Activated CD4-positive, alpha-beta memory T cell treated with anti-CD3 and anti-CD28 coated beads, Interleukin-2, amount 10 ng/mL, durations not matched to agents 7 days and 5 days (primary cell): ENCODE measurements around the gene NDUFV2. TPM values are rescaled to one million over a fixed set of nuclear protein-coding genes. Genes with fewer than 3 reads are reported as not detected.
"Not testable (repeated sequence)": the region's sequence is repeated elsewhere in the genome, so short reads cannot be mapped to it uniquely, and the experiment has no call there.

Source experiments
- CTCF ChIA-PET: fragments of 350-600 bp; sonication (Branson Sonifier 250); formaldehyde crosslinking; loops from one replicate; lab custom pipeline; 2021; ENCODE audit warnings: antibody characterized with exemption, inconsistent platforms; lab: Charles Lee
- POLR2A ChIA-PET: fragments of 350-600 bp; sonication (Branson Sonifier 250); formaldehyde crosslinking; loops from one replicate; lab custom pipeline; 2021; ENCODE audit warnings: antibody characterized with exemption; lab: Charles Lee
- DNase-seq: peaks from one replicate; pipeline ENCODE4 v3.0.0-alpha.2; 2020
- H3K27ac Mint-ChIP-seq: one replicate; pipeline ENCODE4 v1.8.0; 2021; ENCODE audit warnings: mild to moderate bottlenecking, mixed read lengths
- H3K27me3 Mint-ChIP-seq: one replicate; pipeline ENCODE4 v1.8.0; 2021; ENCODE audit warnings: mixed read lengths
- H3K36me3 Mint-ChIP-seq: one replicate; pipeline ENCODE4 v1.8.0; 2021; ENCODE audit warnings: low read depth, mixed read lengths
- H3K4me1 Mint-ChIP-seq: one replicate; pipeline ENCODE4 v1.8.0; 2021; ENCODE audit warnings: mixed read lengths
- H3K4me3 Mint-ChIP-seq: one replicate; pipeline ENCODE4 v1.8.0; 2021; ENCODE audit warnings: mild to moderate bottlenecking, mixed read lengths
- H3K9me3 Mint-ChIP-seq: one replicate; pipeline ENCODE4 v1.8.0; 2021; ENCODE audit warnings: mixed read lengths
- total RNA-seq, 2 experiments: library from RNA; stranded (reverse); gene quantifications; one replicate each; pipeline ENCODE4 v1.2.3, GENCODE V29; 2021

The NDUFV2 gene
- total RNA-seq, 2 experiments from 2014 or later = 288 to 295 TPM

DNA sequence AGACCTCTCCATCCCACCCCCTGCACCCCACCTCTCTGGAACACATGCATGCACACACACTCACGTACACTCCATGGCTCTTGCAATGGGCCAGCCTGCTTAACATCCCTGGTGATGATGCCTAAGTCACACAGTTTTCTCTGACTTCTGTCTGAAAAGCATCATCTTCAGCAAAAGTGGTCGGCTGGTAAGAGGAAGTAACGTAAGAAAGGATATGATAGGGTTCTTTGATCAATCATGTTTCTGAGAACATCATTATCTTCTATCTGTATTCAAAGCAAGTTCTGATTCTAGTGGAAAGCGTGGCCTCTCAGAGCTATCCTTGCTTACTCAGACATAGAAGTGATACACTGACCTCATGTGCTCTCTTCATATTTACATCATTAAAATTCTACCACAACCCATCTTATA, 11.4 kb upstream of the NDUFV2 start:
- ChIA-PET CTCF (interaction anchor here (0.9 to 2.9 kb wide), 4 partner anchors 8 to 53 kb away, joined by 3 to 15 read pairs (median 6); partner anchors contain the start of gene NDUFV2), POLR2A (interaction anchor here (1.2 to 27.5 kb wide), 8 partner anchors 6 to 823 kb away, joined by 3 to 1351 read pairs (median 246); partner anchors contain the start of genes ANKRD12, NDUFV2 and VAPA)
- Mint-ChIP-seq H3K36me3 (peaks cover 49% of the 10 kb centered on the region), H3K4me3 (peak overlapping the region; percentile 90), H3K4me1 (peaks cover 94% of the 10 kb centered on the region), H3K9me3 (peaks cover 4% of the 10 kb centered on the region), H3K27me3 (no peaks in the 10 kb centered on the region), H3K27ac (peak overlapping the region; percentile 98)
- peak; percentile 59 for DNase-seq

DNA sequence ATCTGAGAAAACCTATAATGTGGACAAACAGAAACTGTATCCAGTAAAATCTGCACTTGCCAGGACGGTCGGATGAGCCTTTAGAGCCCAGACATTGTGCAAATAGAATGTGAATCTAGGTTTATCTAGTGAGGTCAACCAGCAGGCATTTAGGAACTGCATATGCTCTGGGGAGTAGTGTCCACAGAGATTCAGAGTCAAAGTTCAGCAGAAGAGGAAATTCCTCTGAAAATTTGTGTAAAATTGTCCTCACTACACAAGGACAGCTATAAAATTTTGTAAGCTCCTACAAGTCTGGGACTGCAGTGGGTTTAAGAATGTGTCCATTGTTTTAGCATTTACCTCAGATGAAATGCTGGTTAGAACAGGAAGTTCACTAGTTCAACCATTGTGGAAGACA, 9.8 kb upstream of the NDUFV2 start:
- Mint-ChIP-seq H3K4me3 (no peak overlapping the region), H3K9me3 (no peaks in the 10 kb centered on the region), H3K27ac (peak overlapping the region; percentile 98), H3K27me3 (no peaks in the 10 kb centered on the region), H3K36me3 (peaks cover 38% of the 10 kb centered on the region), H3K4me1 (peaks cover 91% of the 10 kb centered on the region)
- CTCF ChIA-PET = interaction anchor here (2.9 to 4.7 kb wide), 2 partner anchors 10 kb away, joined by 15 to 19 read pairs; no protein-coding TSS in a partner anchor
- POLR2A ChIA-PET = interaction anchor here (2.7 to 27.5 kb wide), 4 partner anchors 4 to 47 kb away, joined by 17 to 1351 read pairs (median 1052); partner anchors contain the start of genes ANKRD12 and NDUFV2
- DNase-seq = no peak

DNA sequence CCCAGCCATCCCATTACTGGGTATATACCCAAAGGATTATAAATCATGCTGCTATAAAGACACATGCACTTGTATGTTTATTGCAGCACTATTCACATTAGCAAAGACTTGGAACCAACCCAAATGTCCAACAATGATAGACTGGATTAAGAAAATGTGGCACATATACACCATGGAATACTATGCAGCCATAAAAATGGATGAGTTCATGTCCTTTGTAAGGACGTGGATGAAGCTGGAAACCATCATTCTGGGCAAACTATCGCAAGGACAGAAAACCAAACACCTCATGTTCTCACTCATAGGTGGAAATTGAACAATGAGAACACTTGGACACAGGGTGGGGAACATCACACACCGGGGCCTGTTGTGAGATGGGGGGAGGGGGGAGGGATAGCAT, 9.4 kb upstream of the NDUFV2 start:
- H3K36me3 Mint-ChIP-seq = peaks cover 34% of the 10 kb centered on the region
- H3K9me3 Mint-ChIP-seq, DNase-seq, H3K27me3 Mint-ChIP-seq, H3K4me3 Mint-ChIP-seq: not testable (repeated sequence)
- peaks cover 90% of the 10 kb centered on the region for H3K4me1 Mint-ChIP-seq
- POLR2A ChIA-PET = interaction anchor here (1.0 to 27.5 kb wide), 6 partner anchors 4 to 156 kb away, joined by 3 to 1351 read pairs (median 384); partner anchors contain the start of genes ANKRD12 and NDUFV2
- H3K27ac Mint-ChIP-seq = peak overlapping the region; percentile 98
- CTCF ChIA-PET = interaction anchor here (0.7 to 4.7 kb wide), 2 partner anchors 10 to 470 kb away, joined by 3 to 19 read pairs; no protein-coding TSS in a partner anchor

DNA sequence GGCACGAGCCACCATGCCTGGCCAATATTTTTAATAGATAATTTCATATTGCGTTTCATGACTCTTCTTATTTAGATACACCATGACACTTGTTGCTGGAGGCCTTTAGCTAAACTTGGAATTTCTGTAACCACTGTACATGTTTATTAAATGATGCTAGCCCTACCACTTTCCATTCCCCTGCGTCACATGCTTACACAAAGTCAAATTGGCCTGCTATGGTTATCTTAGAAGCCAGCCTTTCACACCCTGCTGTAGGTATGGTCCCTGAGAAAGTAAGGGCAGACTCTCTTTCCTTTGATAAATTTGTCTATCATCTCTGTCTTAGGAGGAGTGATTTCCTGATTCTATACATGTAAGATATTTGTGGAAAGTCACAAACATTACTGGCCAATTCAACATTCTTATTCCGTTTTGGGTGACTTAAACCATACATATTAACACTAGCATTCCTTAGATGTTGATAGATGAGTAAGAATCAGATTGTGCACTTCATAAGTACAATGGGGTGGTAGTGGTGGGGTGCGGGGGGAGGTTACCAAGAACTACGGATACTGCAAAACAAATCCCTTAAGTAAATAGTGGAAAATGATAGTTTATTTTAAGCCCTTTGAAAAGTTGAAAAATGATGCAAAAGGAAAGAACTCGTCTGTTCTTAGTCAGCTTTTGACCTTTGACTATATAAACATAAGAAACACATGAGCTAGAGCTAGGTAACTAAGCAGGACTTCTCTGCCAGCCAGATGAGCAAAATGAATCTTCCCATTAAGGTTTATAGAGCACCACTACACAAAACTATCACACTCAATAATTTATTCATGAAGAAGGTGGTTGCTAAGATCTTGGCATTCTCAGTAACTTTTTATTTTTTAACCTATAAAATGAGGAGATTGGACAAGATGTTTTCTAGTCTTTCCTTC, 7.9 kb upstream of the NDUFV2 start:
- POLR2A ChIA-PET = interaction anchor here (0.8 to 27.5 kb wide), 7 partner anchors 2 to 155 kb away, joined by 3 to 1351 read pairs (median 17); partner anchors contain the start of genes ANKRD12 and NDUFV2
- peak; percentile 66 for DNase-seq
- no peaks in the 10 kb centered on the region for H3K27me3 Mint-ChIP-seq
- peak overlapping the region; percentile 62 for H3K4me3 Mint-ChIP-seq
- CTCF ChIA-PET = interaction anchor here (0.6 to 4.7 kb wide), 2 partner anchors 12 to 14 kb away, joined by 3 to 19 read pairs; no protein-coding TSS in a partner anchor
- peaks cover 21% of the 10 kb centered on the region for H3K36me3 Mint-ChIP-seq
- H3K27ac Mint-ChIP-seq = peak overlapping the region; percentile 98
- no peaks in the 10 kb centered on the region for H3K9me3 Mint-ChIP-seq
- H3K4me1 Mint-ChIP-seq = peaks cover 77% of the 10 kb centered on the region

DNA sequence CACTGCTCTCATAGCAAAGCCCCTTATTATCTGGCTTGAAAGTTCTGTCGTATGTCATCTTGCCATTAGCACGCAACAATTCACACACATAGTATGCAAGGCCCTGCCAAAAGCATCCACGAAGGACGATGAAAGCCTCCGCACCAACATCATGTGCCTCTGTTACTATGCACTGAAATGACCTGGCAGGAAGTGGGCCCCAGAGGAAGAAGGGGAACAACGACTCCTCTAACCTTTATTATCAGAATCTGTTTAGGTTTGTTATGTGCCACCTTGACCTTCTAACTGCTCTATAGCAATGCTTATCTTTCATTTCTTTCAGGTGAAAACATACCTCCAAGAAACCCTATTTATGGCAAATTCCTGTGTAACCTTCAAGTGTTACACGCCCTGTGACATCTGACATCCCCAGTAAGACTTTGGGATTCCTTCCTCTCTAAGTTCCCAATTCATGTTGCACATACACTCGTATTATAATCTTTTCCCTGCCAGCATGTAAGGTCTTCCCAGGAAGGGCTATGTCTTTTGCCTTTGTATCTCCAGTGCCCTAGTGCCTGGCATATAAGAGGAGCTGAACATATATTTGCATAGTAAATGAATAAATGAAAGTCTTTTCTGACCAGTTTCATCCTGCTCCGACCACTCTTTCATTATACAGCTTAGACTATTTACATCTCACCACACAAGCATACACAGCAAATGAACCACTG, 7.0 kb upstream of the NDUFV2 start:
- Mint-ChIP-seq H3K4me3 (peak overlapping the region; percentile 62), H3K27ac (peak overlapping the region; percentile 98), H3K9me3 (no peaks in the 10 kb centered on the region), H3K4me1 (peaks cover 71% of the 10 kb centered on the region), H3K27me3 (no peaks in the 10 kb centered on the region), H3K36me3 (peaks cover 13% of the 10 kb centered on the region)
- peak; percentile 77 for DNase-seq
- ChIA-PET CTCF (interaction anchor here (1.0 to 4.7 kb wide), 2 partner anchors 13 to 14 kb away, joined by 4 to 19 read pairs; no protein-coding TSS in a partner anchor), POLR2A (interaction anchor here (0.7 to 27.5 kb wide), 11 partner anchors 2 to 44 kb away, joined by 3 to 1351 read pairs (median 14); partner anchors contain the start of genes ANKRD12 and NDUFV2)

DNA sequence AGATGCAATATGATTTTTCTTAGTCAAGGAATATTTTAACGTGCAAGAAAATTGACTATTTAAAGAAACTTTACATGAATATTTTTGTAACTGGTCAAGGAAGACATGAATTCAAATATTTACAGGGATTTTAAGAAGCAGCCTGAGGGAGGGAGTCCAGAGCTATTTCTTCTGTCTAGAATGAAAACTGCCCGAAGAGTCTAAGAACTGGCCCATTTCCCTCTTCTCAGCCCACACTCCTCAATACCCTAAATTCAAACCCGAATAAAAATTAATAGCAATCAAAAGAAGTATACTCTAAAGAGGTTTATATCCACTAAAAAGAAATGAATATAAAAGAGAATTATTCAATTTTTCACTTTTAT, 6.5 kb upstream of the NDUFV2 start:
- Mint-ChIP-seq H3K4me3 (peak overlapping the region; percentile 62), H3K27me3 (no peaks in the 10 kb centered on the region), H3K27ac (peak overlapping the region; percentile 98), H3K9me3 (no peaks in the 10 kb centered on the region), H3K36me3 (peaks cover 9% of the 10 kb centered on the region), H3K4me1 (peaks cover 70% of the 10 kb centered on the region)
- ChIA-PET CTCF (interaction anchor here (1.0 to 4.7 kb wide), 2 partner anchors 13 to 14 kb away, joined by 4 to 19 read pairs; no protein-coding TSS in a partner anchor), POLR2A (interaction anchor here (0.7 to 27.5 kb wide), 9 partner anchors 1 to 44 kb away, joined by 3 to 1351 read pairs (median 8); partner anchors contain the start of genes ANKRD12 and NDUFV2)
- no peak for DNase-seq

DNA sequence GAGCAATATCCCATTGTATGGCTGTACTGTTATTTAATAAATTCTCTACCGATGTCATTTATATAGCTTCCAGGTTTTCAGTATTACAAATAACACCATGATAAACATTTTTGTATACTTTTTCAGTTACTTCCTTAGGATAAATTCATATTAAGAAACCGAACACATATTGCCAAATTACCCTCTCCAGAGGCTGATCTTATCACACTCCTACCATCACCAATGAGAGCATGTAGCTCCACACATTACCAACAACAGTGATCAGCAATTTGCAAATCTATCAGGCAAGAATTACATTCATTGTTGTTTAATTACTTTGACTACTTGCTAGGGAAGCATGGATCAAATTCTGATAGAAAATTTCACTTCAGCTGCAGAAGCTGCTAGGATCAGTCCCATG, 5.8 kb upstream of the NDUFV2 start:
- DNase-seq = no peak
- Mint-ChIP-seq H3K36me3 (peaks cover 9% of the 10 kb centered on the region), H3K27me3 (no peaks in the 10 kb centered on the region), H3K9me3 (no peaks in the 10 kb centered on the region), H3K4me3 (no peak overlapping the region), H3K27ac (peak overlapping the region; percentile 54), H3K4me1 (peaks cover 68% of the 10 kb centered on the region)
- CTCF ChIA-PET = interaction anchor here (4.7 kb wide), 1 partner anchor 14 kb away, joined by 19 read pairs; no protein-coding TSS in a partner anchor
- POLR2A ChIA-PET = interaction anchor here (1.2 to 27.5 kb wide), 8 partner anchors 0 to 43 kb away, joined by 5 to 1351 read pairs (median 11); partner anchors contain the start of genes ANKRD12 and NDUFV2

DNA sequence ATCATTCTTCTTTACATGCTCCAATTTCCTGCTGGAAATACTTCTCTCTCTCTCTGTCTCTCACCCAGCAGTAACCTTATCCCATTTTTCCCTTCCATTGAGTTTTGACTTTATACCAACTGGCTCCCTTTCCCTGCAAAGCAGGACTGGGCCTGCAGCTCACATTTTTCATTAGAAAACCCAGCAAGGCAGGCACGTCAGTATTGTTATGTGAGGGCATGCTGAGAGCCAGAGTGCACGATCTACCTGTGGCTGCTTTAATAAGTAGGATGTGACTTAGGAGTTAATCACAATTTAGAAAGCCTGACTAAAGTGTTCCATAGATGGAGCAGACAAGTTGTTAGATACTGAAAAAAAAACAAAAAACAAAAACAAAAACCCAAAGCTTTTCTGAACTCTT, 5.2 kb upstream of the NDUFV2 start:
- Mint-ChIP-seq H3K27ac (peak overlapping the region; percentile 70), H3K27me3 (no peaks in the 10 kb centered on the region), H3K9me3 (no peaks in the 10 kb centered on the region), H3K4me1 (peaks cover 62% of the 10 kb centered on the region), H3K36me3 (peaks cover 14% of the 10 kb centered on the region), H3K4me3 (peak overlapping the region; percentile 28)
- ChIA-PET CTCF (interaction anchor here (1.2 to 4.7 kb wide), 2 partner anchors 15 to 24 kb away, joined by 3 to 19 read pairs; no protein-coding TSS in a partner anchor), POLR2A (interaction anchor here (0.8 to 27.5 kb wide), 6 partner anchors 0 to 42 kb away, joined by 3 to 1351 read pairs (median 383); partner anchors contain the start of genes ANKRD12 and NDUFV2)
- no peak for DNase-seq

DNA sequence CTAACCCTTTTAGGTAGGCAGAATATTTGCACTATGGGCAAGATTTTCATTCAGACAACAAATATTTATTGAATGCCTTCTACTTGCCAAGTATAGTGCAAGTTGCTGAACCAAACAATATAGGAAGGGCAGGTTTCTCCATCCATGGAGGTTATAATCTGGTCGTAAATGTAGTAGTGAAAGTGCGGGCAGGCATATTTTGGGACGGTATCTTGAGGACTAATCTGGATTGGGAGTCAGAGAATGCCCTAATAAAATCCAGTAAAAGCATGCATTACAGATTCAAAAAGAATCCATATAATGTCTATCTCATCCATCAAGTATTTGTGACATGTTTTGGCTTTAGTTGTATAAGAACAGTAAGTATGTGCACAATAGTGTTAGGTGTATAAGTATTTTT, 1.7 kb upstream of the NDUFV2 start:
- POLR2A ChIA-PET = interaction anchor here (1.4 to 23.4 kb wide), 7 partner anchors 13 to 396 kb away, joined by 3 to 1351 read pairs (median 281); partner anchors contain the start of genes ANKRD12 and MTCL1
- no peaks in the 10 kb centered on the region for H3K27me3 Mint-ChIP-seq
- H3K9me3 Mint-ChIP-seq = no peaks in the 10 kb centered on the region
- peaks cover 43% of the 10 kb centered on the region for H3K36me3 Mint-ChIP-seq
- H3K27ac Mint-ChIP-seq = peak overlapping the region; percentile 5
- peak overlapping the region; percentile 15 for H3K4me3 Mint-ChIP-seq
- CTCF ChIA-PET = interaction anchor here (1.8 to 3.2 kb wide), 3 partner anchors 10 to 18 kb away, joined by 6 to 17 read pairs (median 15); no protein-coding TSS in a partner anchor
- peaks cover 41% of the 10 kb centered on the region for H3K4me1 Mint-ChIP-seq
- no peak for DNase-seq

DNA sequence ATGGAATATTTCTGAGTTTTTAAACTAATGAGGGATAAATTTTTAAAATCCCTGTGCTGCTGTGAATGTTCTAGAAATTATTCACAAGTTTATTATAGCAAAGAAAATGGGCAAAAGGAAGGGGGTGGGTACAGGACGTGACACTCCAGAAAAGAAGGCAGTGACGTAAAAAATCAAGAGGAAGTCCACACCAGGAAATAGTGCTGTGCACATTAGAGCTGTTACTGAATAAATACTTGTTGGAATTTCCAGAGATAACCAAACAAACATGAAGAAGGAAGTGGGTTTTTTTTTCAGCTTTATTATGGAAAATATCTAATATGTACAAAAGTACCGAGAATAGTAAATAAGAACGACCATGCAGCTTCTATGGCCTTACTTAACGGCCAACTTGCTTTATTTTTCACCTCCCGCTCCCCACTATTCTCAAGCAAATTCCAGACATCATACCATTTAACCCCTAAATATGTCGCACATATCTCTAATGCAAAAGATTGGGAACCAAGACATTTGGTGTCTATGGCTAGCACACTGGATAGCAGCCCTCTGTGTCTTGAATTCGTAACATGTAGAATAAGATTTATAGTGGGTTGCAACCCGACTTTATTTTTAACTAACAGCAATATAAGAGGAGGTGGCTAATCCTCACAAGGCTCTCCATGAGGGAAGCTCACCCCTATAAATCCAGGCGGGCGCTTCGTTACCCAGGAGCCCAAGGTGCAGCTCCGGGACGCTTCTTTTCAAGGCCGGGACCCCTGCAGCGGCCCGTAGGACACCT, 580 bp upstream of the NDUFV2 start:
- ChIA-PET POLR2A (interaction anchor here (0.7 to 20.3 kb wide), 10 partner anchors 12 to 397 kb away, joined by 3 to 1351 read pairs (median 6); partner anchors contain the start of genes ANKRD12, MTCL1 and TWSG1), CTCF (interaction anchor here (1.1 to 3.2 kb wide), 6 partner anchors 11 to 40 kb away, joined by 4 to 17 read pairs (median 6); partner anchors contain the start of gene ANKRD12)
- Mint-ChIP-seq H3K9me3 (no peaks in the 10 kb centered on the region), H3K4me1 (peaks cover 45% of the 10 kb centered on the region), H3K27me3 (no peaks in the 10 kb centered on the region), H3K36me3 (peaks cover 55% of the 10 kb centered on the region), H3K27ac (peak overlapping the region; percentile 96), H3K4me3 (peak overlapping the region; percentile 94)
- no peak for DNase-seq
